Posterior cingulate gyrus (tissue), 11 donors: ENCODE measurements around the gene HK1.
A peak's percentile ranks its signal among the peaks of the same experiment; 100 is the strongest.

Experiments used
- DNase-seq, 10 donors: peaks; one replicate each; pipeline versions ENCODE4 v3.0.0 to v3.0.0-alpha.2; 2020 to 2021; ENCODE audit warnings: mixed read lengths in 3 of 10
- intact Hi-C: fragments of 100-400 bp; cut with DNase I; formaldehyde crosslinking; loops from one replicate; pipeline ENCODE4 v1.15.1; 2023

Gene HK1

GRCh38 chr10:69278446-69278963, at the start of gene HK1:
Gene HK1 (plus strand): TSS chr10:69278496.
- peak in 1 of 10 donors; percentile 65 for DNase-seq
- intact Hi-C loops: no loop called here

- intact Hi-C loops: no loop called here
- DNase-seq: peak in 1 of 10 donors; percentile 48
Measured at GRCh38 chr10:69229616-69229916, 48.7 kb upstream of the HK1 start.

GRCh38 chr10:69230128-69230527, 48.2 kb upstream of the HK1 start:
- intact Hi-C loops: no loop called here
- DNase-seq: peak in 1 of 10 donors; percentile 13

- peak in 2 of 10 donors; percentile 16 to 70 for DNase-seq
- intact Hi-C loops: no loop called here
Measured at GRCh38 chr10:69232252-69232651, 46.0 kb upstream of the HK1 start.

GRCh38 chr10:69232736-69233480, 45.4 kb upstream of the HK1 start:
- peak in 2 of 10 donors; percentile 27 to 37 for DNase-seq
- intact Hi-C loops: no loop called here

GRCh38 chr10:69234447-69234846, 43.8 kb upstream of the HK1 start:
- peak in 2 of 10 donors; percentile 0 to 26 for DNase-seq
- intact Hi-C loops: no loop called here

- intact Hi-C loops: loop anchor here (1.0 kb wide), 1 partner anchor 155 kb away; no protein-coding TSS in a partner anchor
Measured at GRCh38 chr10:69237528-69238159, 40.7 kb upstream of the HK1 start.

GRCh38 chr10:69239136-69239535, 39.2 kb upstream of the HK1 start:
- DNase-seq: peak in 1 of 10 donors; percentile 49

More at GRCh38 chr10:69237528-69238159, 40.7 kb upstream of the HK1 start:
- DNase-seq: peak; percentile 79 to 99 (median 94)

GRCh38 chr10:69239816-69240434, 38.4 kb upstream of the HK1 start:
- intact Hi-C loops: loop anchor here (1.0 to 5.0 kb wide), 2 partner anchors 77 to 399 kb away; no protein-coding TSS in a partner anchor
- DNase-seq: peak in 1 of 10 donors; percentile 51

More at GRCh38 chr10:69239136-69239535, 39.2 kb upstream of the HK1 start:
- intact Hi-C loops: no loop called here

- intact Hi-C loops: loop anchor here (1.0 to 5.0 kb wide), 2 partner anchors 77 to 399 kb away; no protein-coding TSS in a partner anchor
- DNase-seq: peak in 1 of 10 donors; percentile 52
Measured at GRCh38 chr10:69240455-69240854, 37.8 kb upstream of the HK1 start.

GRCh38 chr10:69241575-69241974, 36.7 kb upstream of the HK1 start:
- peak in 1 of 10 donors; percentile 35 for DNase-seq
- intact Hi-C loops: loop anchor here (5.0 kb wide), 1 partner anchor 76 kb away; no protein-coding TSS in a partner anchor

GRCh38 chr10:69242040-69242851, 36.0 kb upstream of the HK1 start:
- DNase-seq: peak in 1 of 10 donors; percentile 38
- intact Hi-C loops: loop anchor here (5.0 kb wide), 1 partner anchor 75 kb away; no protein-coding TSS in a partner anchor

GRCh38 chr10:69242852-69243212, 35.5 kb upstream of the HK1 start:
- intact Hi-C loops: loop anchor here (5.0 kb wide), 1 partner anchor 74 kb away; no protein-coding TSS in a partner anchor
- DNase-seq: peak in 9 of 10 donors; percentile 47 to 96 (median 69)

- peak in 1 of 10 donors; percentile 72 for DNase-seq
- intact Hi-C loops: loop anchor here (5.0 kb wide), 1 partner anchor 73 kb away; no protein-coding TSS in a partner anchor
Measured at GRCh38 chr10:69243817-69244216, 34.5 kb upstream of the HK1 start.

GRCh38 chr10:69246036-69246435, 32.3 kb upstream of the HK1 start:
- peak in 1 of 10 donors; percentile 62 for DNase-seq

GRCh38 chr10:69246581-69247312, 31.5 kb upstream of the HK1 start:
- intact Hi-C loops: no loop called here
- peak in 1 of 10 donors; percentile 62 for DNase-seq

More at GRCh38 chr10:69246036-69246435, 32.3 kb upstream of the HK1 start:
- intact Hi-C loops: no loop called here

- DNase-seq: peak in 1 of 10 donors; percentile 78
- intact Hi-C loops: no loop called here
Measured at GRCh38 chr10:69247313-69247710, 31.0 kb upstream of the HK1 start.

- peak in 1 of 10 donors; percentile 63 for DNase-seq
- intact Hi-C loops: no loop called here
Measured at GRCh38 chr10:69248117-69248730, 30.1 kb upstream of the HK1 start.

- intact Hi-C loops: no loop called here
- peak in 1 of 10 donors; percentile 68 for DNase-seq
Measured at GRCh38 chr10:69250041-69250440, 28.3 kb upstream of the HK1 start.
